Caco-2 (cell line): ENCODE measurements around the gene FBXL7. TPM values are rescaled to one million over a fixed set of nuclear protein-coding genes. Genes with fewer than 3 reads are reported as not detected.

Experiments
- BruUV-seq: library from RNA; stranded (reverse); fragments of 400-500 nt; replicated peaks from 2 replicates; lab custom pipeline; 2021; lab: Mats Ljungman, UMichigan
- CTCF ChIA-PET: fragments of 300-600 bp; sonication (Branson Sonifier 250); formaldehyde crosslinking; loops from one replicate; lab custom pipeline; 2022; ENCODE audit warnings: antibody characterized with exemption; lab: Charles Lee
- POLR2A ChIA-PET: fragments of 300-600 bp; sonication (Branson Sonifier 250); formaldehyde crosslinking; loops from one replicate; lab custom pipeline; 2022; ENCODE audit warnings: antibody characterized with exemption; lab: Charles Lee
- DNase-seq, 2 experiments: peaks; one replicate each; pipeline versions ENCODE4 v3.0.0 to v3.0.0-alpha.2; 2020 to 2022
- H3K27me3 ChIP-seq: replicated peaks from 2 replicates; pipeline ENCODE4 v1.6.0; 2011; ENCODE audit warnings: low read length; ENCODE audit not compliant: control insufficient read depth, insufficient read depth
- H3K36me3 ChIP-seq: 2 replicates; pipeline ENCODE4 v1.5.1; 2011; ENCODE audit warnings: low read length; ENCODE audit not compliant: control insufficient read depth, insufficient read depth
- H3K4me1 ChIP-seq: fragments of 250-450 bp; sonication (Bioruptor Pico); 2 replicates; pipeline ENCODE4 v1.5.1; 2020; ENCODE audit warnings: mild to moderate bottlenecking
- H3K4me3 ChIP-seq: 2 replicates; pipeline ENCODE4 v1.5.1; 2011; ENCODE audit warnings: low read depth, mild to moderate bottlenecking, control low read depth, low read length
- H3K9me3 ChIP-seq: fragments of 250-450 bp; sonication (Bioruptor Pico); 2 replicates; pipeline ENCODE4 v1.5.1; 2020; ENCODE audit warnings: mild to moderate bottlenecking, moderate library complexity
- H3K27ac Mint-ChIP-seq: one replicate; pipeline ENCODE4 v1.8.0; 2022; ENCODE audit warnings: mixed read lengths; ENCODE audit not compliant: unreplicated experiment
- H3K27me3 Mint-ChIP-seq: one replicate; pipeline ENCODE4 v1.8.0; 2022; ENCODE audit warnings: mixed read lengths; ENCODE audit not compliant: insufficient read depth, unreplicated experiment
- H3K36me3 Mint-ChIP-seq: one replicate; pipeline ENCODE4 v1.8.0; 2022; ENCODE audit warnings: mild to moderate bottlenecking, mixed read lengths; ENCODE audit not compliant: insufficient read depth, unreplicated experiment
- H3K4me1 Mint-ChIP-seq: one replicate; pipeline ENCODE4 v1.8.0; 2022; ENCODE audit warnings: low read depth, mixed read lengths; ENCODE audit not compliant: unreplicated experiment
- H3K4me3 Mint-ChIP-seq: one replicate; pipeline ENCODE4 v1.8.0; 2022; ENCODE audit warnings: mild to moderate bottlenecking, moderate library complexity, mixed read lengths; ENCODE audit not compliant: unreplicated experiment
- H3K9me3 Mint-ChIP-seq: one replicate; pipeline ENCODE4 v1.8.0; 2022; ENCODE audit warnings: mixed read lengths; ENCODE audit not compliant: unreplicated experiment
- CTCF ChIP-seq, 2 experiments: fragments of 200-600 bp in 1 of 2; IDR thresholded peaks; 1 replicate in 1 of 2; 2 replicates in 1 of 2; pipeline versions ENCODE4 v1.5.1 to v1.8.0; 2011 to 2022; ENCODE audit warnings: antibody characterized with exemption in 1 of 2, control low read depth in 1 of 2, inconsistent platforms in 1 of 2, low read depth in 1 of 2, low read length in 1 of 2, mild to moderate bottlenecking in 1 of 2, moderate library complexity in 1 of 2; ENCODE audit not compliant: insufficient read depth in 1 of 2, severe bottlenecking in 1 of 2, unreplicated experiment in 1 of 2
- intact Hi-C: fragments of 100-400 bp; cut with micrococcal nuclease; formaldehyde crosslinking; loops from one replicate; pipeline ENCODE4 v1.10.0; 2022; ENCODE audit not compliant: unreplicated experiment
- total RNA-seq: library from RNA; stranded (reverse); gene quantifications from 2 replicates; pipeline ENCODE4 v1.2.3, GENCODE V29; 2022

Gene FBXL7
- total RNA-seq, 1 experiment from 2014 or later, result not detected

- peaks cover 5% of the 10 kb centered on the region for H3K27me3 Mint-ChIP-seq
- intact Hi-C loops, result no loop called here
- Histone ChIP-seq H3K36me3 (no peaks in the 10 kb centered on the region), H3K4me3 (no peak overlapping the region), H3K9me3 (no peaks in the 10 kb centered on the region), H3K27me3 (no peaks in the 10 kb centered on the region), H3K4me1 (no peaks in the 10 kb centered on the region)
- no peaks in the 10 kb centered on the region for H3K9me3 Mint-ChIP-seq
- no TSS peak for BruUV-seq
- H3K4me3 Mint-ChIP-seq, result no peak overlapping the region
- H3K4me1 Mint-ChIP-seq, result no peaks in the 10 kb centered on the region
- ChIA-PET POLR2A (no interaction called here), CTCF (no interaction called here)
- H3K36me3 Mint-ChIP-seq, result no peaks in the 10 kb centered on the region
- no peak for DNase-seq
- TF ChIP-seq CTCF (IDR thresholded peaks at IDR 0.05; ENCODE audit: insufficient read depth in 1 of 2, low read depth in 1 of 2, low read length in 1 of 2, severe bottlenecking in 1 of 2, unreplicated experiment in 1 of 2), result no peak
- H3K27ac Mint-ChIP-seq, result no peak overlapping the region
These were observed 241.6 kb downstream of the FBXL7 start for GRCh38 chr5:15741591-15741990.

GRCh38 chr5:15746833-15747232 is 246.9 kb downstream of the FBXL7 start:
- no peaks in the 10 kb centered on the region for H3K36me3 ChIP-seq
- POLR2A ChIA-PET, result no interaction called here
- Mint-ChIP-seq H3K9me3 (no peaks in the 10 kb centered on the region), H3K27ac (no peak overlapping the region), H3K36me3 (no peaks in the 10 kb centered on the region), H3K4me3 (no peak overlapping the region), H3K27me3 (peaks cover 3% of the 10 kb centered on the region), H3K4me1 (no peaks in the 10 kb centered on the region)
- no TSS peak for BruUV-seq
- no peaks in the 10 kb centered on the region for H3K9me3 ChIP-seq
- H3K4me1 ChIP-seq, result no peaks in the 10 kb centered on the region
- no peaks in the 10 kb centered on the region for H3K27me3 ChIP-seq
- DNase-seq, result no peak
- TF ChIP-seq CTCF (IDR thresholded peaks at IDR 0.05; ENCODE audit: insufficient read depth in 1 of 2, low read depth in 1 of 2, low read length in 1 of 2, severe bottlenecking in 1 of 2, unreplicated experiment in 1 of 2), result no peak
- intact Hi-C loops, result no loop called here
- CTCF ChIA-PET, result no interaction called here
- no peak overlapping the region for H3K4me3 ChIP-seq

GRCh38 chr5:15748266-15748665 is 248.3 kb downstream of the FBXL7 start:
- no peaks in the 10 kb centered on the region for H3K36me3 ChIP-seq
- Mint-ChIP-seq H3K9me3 (no peaks in the 10 kb centered on the region), H3K27ac (no peak overlapping the region), H3K27me3 (peaks cover 5% of the 10 kb centered on the region), H3K36me3 (no peaks in the 10 kb centered on the region), H3K4me1 (no peaks in the 10 kb centered on the region), H3K4me3 (no peak overlapping the region)
- no peaks in the 10 kb centered on the region for H3K9me3 ChIP-seq
- ChIA-PET CTCF (no interaction called here), POLR2A (no interaction called here)
- H3K4me3 ChIP-seq, result no peak overlapping the region
- intact Hi-C loops, result no loop called here
- no peaks in the 10 kb centered on the region for H3K4me1 ChIP-seq
- H3K27me3 ChIP-seq, result no peaks in the 10 kb centered on the region
- DNase-seq, result no peak
- BruUV-seq, result no TSS peak
- no peak for TF ChIP-seq CTCF (IDR thresholded peaks at IDR 0.05; ENCODE audit: insufficient read depth in 1 of 2, low read depth in 1 of 2, low read length in 1 of 2, severe bottlenecking in 1 of 2, unreplicated experiment in 1 of 2)
